Heart left ventricle (tissue), 16 donors: ENCODE data around the gene ZNF507. TPM values are rescaled to one million over a fixed set of nuclear protein-coding genes. Genes with fewer than 3 reads are reported as not detected.

Experiments used
- ATAC-seq, 4 donors: fragments of 200-7000 bp; cut with Tn5 transposase; one replicate each; pipeline ENCODE4 v1.9.1; 2020 to 2022; ENCODE audit warnings: moderate library complexity in 4 of 4, mild to moderate bottlenecking in 3 of 4, moderate number of reproducible peaks in 1 of 4
- DNase-seq, 5 donors: peaks; one replicate each; pipeline ENCODE4 v3.0.0-alpha.2; 2020
- H3K27ac ChIP-seq, 12 donors: fragments of 200-600 bp; sonication (generic) in 4 of 12; one replicate each; pipeline versions ENCODE4 v1.5.0 to v1.8.0; 2016 to 2022; ENCODE audit warnings: mild to moderate bottlenecking in 2 of 12
- H3K27me3 ChIP-seq, 9 donors: fragments of 200-600 bp; sonication (generic) in 2 of 9; one replicate each; pipeline versions ENCODE4 v1.5.1 to v1.8.0; 2016 to 2022; ENCODE audit warnings: mild to moderate bottlenecking in 3 of 9
- H3K36me3 ChIP-seq, 9 donors: fragments of 200-600 bp; sonication (generic) in 2 of 9; one replicate each; pipeline versions ENCODE4 v1.5.0 to v1.8.0; 2018 to 2022; ENCODE audit warnings: mild to moderate bottlenecking in 2 of 9
- H3K4me1 ChIP-seq, 12 donors: fragments of 200-600 bp; sonication (generic) in 4 of 12; one replicate each; pipeline versions ENCODE4 v1.5.0 to v1.8.0; 2016 to 2022; ENCODE audit warnings: mild to moderate bottlenecking in 3 of 12
- H3K4me3 ChIP-seq, 12 donors: fragments of 200-600 bp; sonication (generic) in 4 of 12; one replicate each; pipeline versions ENCODE4 v1.5.0 to v1.8.0; 2017 to 2022; ENCODE audit warnings: mild to moderate bottlenecking in 9 of 12, moderate library complexity in 4 of 12
- H3K9me3 ChIP-seq, 12 donors: fragments of 200-600 bp; sonication (generic) in 4 of 12; one replicate each; pipeline versions ENCODE4 v1.5.0 to v1.8.0; 2016 to 2022; ENCODE audit warnings: mild to moderate bottlenecking in 1 of 12
- CTCF ChIP-seq, 12 donors: fragments of 200-600 bp; sonication (generic) in 4 of 12; IDR thresholded peaks; one replicate each; pipeline versions ENCODE4 v1.5.0 to v1.8.0; 2018 to 2022; ENCODE audit warnings: antibody characterized with exemption in 12 of 12, mild to moderate bottlenecking in 5 of 12
- POLR2A ChIP-seq, 2 donors: fragments of 450-650 bp; IDR thresholded peaks; one replicate each; pipeline ENCODE4 v1.6.1; 2017; ENCODE audit warnings: antibody characterized with exemption in 2 of 2, mild to moderate bottlenecking in 2 of 2, moderate library complexity in 2 of 2
- WGBS, 4 donors: extraction: QIAGEN DNeasy Blood & Tissue Kit in 2 of 4; methylation state at CpG; one replicate each; pipeline versions ENCODE4 v1.1.5 to v1.1.7; 2013 to 2018; 5-methylcytosine and 5-hydroxymethylcytosine counted together
- intact Hi-C, 10 donors: fragments of 100-400 bp; cut with DNase I; formaldehyde crosslinking; loops; one replicate each; pipeline versions ENCODE4 v1.11.1 to v1.14.2; 2022
- polyA plus RNA-seq, 2 donors: library from polyadenylated mRNA; stranded (reverse); fragments of 200-250 nt; gene quantifications; one replicate each; pipeline ENCODE4 v1.2.3, GENCODE V29; 2013
- total RNA-seq, 9 donors: library from RNA; depleted of rRNA in 2 of 9; stranded (reverse); fragments of >200 nt in 2 of 9; fragmentation: NEBNext Ultra II Directional in 3 of 9; extraction: Animal tissue kit (Norgen Biotek cat#: 25700) in 3 of 9; gene quantifications; one replicate each; pipeline versions ENCODE4 v1.1.0 to v1.2.4, GENCODE V29; 2016 to 2023
- donor health status: ischemic (EF 13 %, LVEDD 7.1; RV severe dilation, severe dysfunction).
- donor health status: healthy with polysubstance abuse.
- donor health status: DM: no; HTN: yes; CAD: no.
- donor health status: DM: no; HTN: no; CAD: no.
- donor health status: ischemic (EF 25% LVEDD 6.9; RV normal size, moderate dysfunction).
- donor health status: ischemic (EF 25% LVEDD 5.7; RV mildly dilated, moderate dysfunction).
- donor health status: healthy.
- donor health status: DM: yes; HTN: yes; CAD: no.
- donor health status: ischemic (EF 35%, LVEDD 5.7; RV mildly dilated, moderate dysfunction).
- donor health status: nonischemic (EF 11% LVEDD 7.7; RV severe dilation, severe dysfunction).
- donor health status: DM: yes; HTN: yes; CAD: no.
- donor health status: PGD.
- donor health status: ischemic (EF 29% LVEDD 5.4; RV normal size, mild dysfunction).
- donor health status: nonischemic (EF 23%, LVEDD 6.1; RV moderate dilation, normal function).

Gene ZNF507
- total and polyA plus RNA-seq, 11 donors = 4.2 to 27.3 (median 16.9) TPM

- ATAC-seq (no peak), DNase-seq (no peak)
- no peak overlapping the region for H3K27ac ChIP-seq
- peaks cover 0 to 58% (median 3%) of the 10 kb centered on the region in 9 donors for H3K27me3 ChIP-seq
- H3K9me3 ChIP-seq = no peaks in the 10 kb centered on the region
- TF ChIP-seq POLR2A (IDR thresholded peaks at IDR 0.05) = no peak
- TF ChIP-seq CTCF (IDR thresholded peaks at IDR 0.05) = no peak
- H3K36me3 ChIP-seq = no peaks in the 10 kb centered on the region
- no peak overlapping the region for H3K4me3 ChIP-seq
- intact Hi-C loops = no loop called here
- H3K4me1 ChIP-seq = no peaks in the 10 kb centered on the region
- 86 to 90% (median 87%) methylated on average over 10 of the region's 10 CpGs for WGBS, 4 donors
Measured at GRCh38 chr19:32311371-32311770, 34.0 kb upstream of the ZNF507 start.

- no peaks in the 10 kb centered on the region for H3K36me3 ChIP-seq
- H3K27me3 ChIP-seq = peaks cover 0 to 43% (median 3%) of the 10 kb centered on the region in 9 donors
- ATAC-seq = no peak
- no peaks in the 10 kb centered on the region for H3K9me3 ChIP-seq
- no peak overlapping the region for H3K4me3 ChIP-seq
- DNase-seq = no peak
- 42 to 59% (median 58%) methylated on average over 6 of the region's 6 CpGs for WGBS, 4 donors
- no peak for TF ChIP-seq POLR2A (IDR thresholded peaks at IDR 0.05)
- no peak for TF ChIP-seq CTCF (IDR thresholded peaks at IDR 0.05)
- intact Hi-C loops = no loop called here
- H3K4me1 ChIP-seq = no peaks in the 10 kb centered on the region
- H3K27ac ChIP-seq = no peak overlapping the region
Measured at GRCh38 chr19:32313569-32314265, 31.7 kb upstream of the ZNF507 start.

DNA sequence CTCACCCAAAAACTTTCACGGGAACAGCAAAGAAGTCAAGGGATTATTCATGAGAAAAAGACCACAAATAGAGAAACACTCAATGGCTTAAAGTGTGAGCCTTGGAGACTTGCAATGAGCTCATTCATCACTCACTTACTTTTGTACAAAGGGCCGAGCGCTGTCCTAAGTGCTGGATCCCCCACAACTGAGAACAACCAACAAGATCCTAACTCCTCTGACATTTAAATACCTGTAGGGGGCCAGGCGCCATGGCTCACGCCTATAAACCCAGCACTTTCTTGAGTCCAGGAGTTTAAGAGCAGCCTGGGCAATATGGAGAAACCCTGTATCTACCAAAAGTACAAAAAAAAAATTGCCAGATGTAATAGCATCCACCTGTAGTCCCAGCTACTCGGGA, 29.4 kb upstream of the ZNF507 start:
- H3K9me3 ChIP-seq = no peaks in the 10 kb centered on the region
- WGBS, 4 donors = 63 to 79% (median 71%) methylated on average over 6 of the region's 6 CpGs
- peaks cover 0 to 38% (median 3%) of the 10 kb centered on the region in 9 donors for H3K27me3 ChIP-seq
- H3K4me3 ChIP-seq = no peak overlapping the region
- TF ChIP-seq CTCF (IDR thresholded peaks at IDR 0.05) (no peak), POLR2A (IDR thresholded peaks at IDR 0.05) (no peak)
- H3K27ac ChIP-seq = no peak overlapping the region
- H3K4me1 ChIP-seq = no peaks in the 10 kb centered on the region
- no peaks in the 10 kb centered on the region for H3K36me3 ChIP-seq
- intact Hi-C loops = no loop called here
- no peak for DNase-seq
- ATAC-seq = no peak

DNA sequence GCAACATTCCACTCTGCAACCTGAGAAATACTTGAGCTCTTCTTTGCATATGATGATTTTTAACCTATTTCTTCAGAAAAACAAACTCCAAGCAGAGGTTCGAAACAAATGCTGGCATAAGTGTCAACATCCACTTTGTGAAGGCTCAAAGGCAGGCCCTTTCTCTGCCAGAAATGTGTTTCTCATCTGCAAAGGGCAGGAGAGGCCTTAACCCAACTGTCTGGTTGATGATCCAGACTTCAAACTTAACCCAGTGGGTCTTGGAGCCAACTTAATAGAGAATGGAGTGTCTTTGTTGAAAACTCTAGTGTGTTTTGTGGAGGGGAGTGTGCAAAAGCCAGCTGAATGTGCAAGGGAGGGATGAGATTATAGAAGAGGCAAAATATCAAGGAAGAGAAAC, 28.3 kb upstream of the ZNF507 start:
- H3K36me3 ChIP-seq = no peaks in the 10 kb centered on the region
- ATAC-seq = no peak
- H3K27ac ChIP-seq = no peak overlapping the region
- 56 to 67% (median 63%) methylated on average over 1 of the region's 1 CpG for WGBS, 4 donors
- H3K4me3 ChIP-seq = no peak overlapping the region
- no peaks in the 10 kb centered on the region for H3K9me3 ChIP-seq
- peaks cover 0 to 42% (median under 1%) of the 10 kb centered on the region in 9 donors for H3K27me3 ChIP-seq
- intact Hi-C loops = no loop called here
- no peak for DNase-seq
- no peaks in the 10 kb centered on the region for H3K4me1 ChIP-seq
- TF ChIP-seq CTCF (IDR thresholded peaks at IDR 0.05) = no peak
- no peak for TF ChIP-seq POLR2A (IDR thresholded peaks at IDR 0.05)
